HEK293 (cell line): Measurements from ENCODE around the gene PDE6B.

ENCODE experiments used
- CTCF ChIA-PET: fragments of 350-600 bp; formaldehyde crosslinking; extraction: SDS; loops from one replicate; lab custom pipeline; 2021; ENCODE audit warnings: antibody characterized with exemption; lab: Yijun Ruan, JAX
- POLR2A ChIA-PET: fragments of 300-600 bp; formaldehyde crosslinking; extraction: SDS; loops from one replicate; lab custom pipeline; 2020; ENCODE audit warnings: antibody characterized with exemption, inconsistent platforms; lab: Yijun Ruan, JAX
- H3K27ac ChIP-seq: fragments of 200-500 bp; sonication (Bioruptor generic); 2 replicates; pipeline ENCODE4 v1.5.1; 2014; ENCODE audit warnings: low read depth, low read length, control low read depth, inconsistent platforms; ENCODE audit errors: extremely low read depth
- H3K36me3 ChIP-seq, 2 experiments: fragments of 200-500 bp in 1 of 2; sonication (Bioruptor generic) in 1 of 2; 1 replicate in 1 of 2; 2 replicates in 1 of 2; pipeline ENCODE4 v1.5.1; 2014 to 2017; ENCODE audit warnings: inconsistent platforms in 2 of 2, low read length in 2 of 2; ENCODE audit not compliant: control insufficient read depth in 2 of 2, insufficient read depth in 1 of 2
- H3K4me1 ChIP-seq: fragments of 200-500 bp; sonication (Bioruptor generic); 2 replicates; pipeline ENCODE4 v1.5.1; 2014; ENCODE audit warnings: mild to moderate bottlenecking, low read length, inconsistent platforms; ENCODE audit not compliant: control insufficient read depth, insufficient read depth
- H3K4me3 ChIP-seq: 2 replicates; pipeline ENCODE4 v1.5.1; 2011; ENCODE audit warnings: low read depth, mild to moderate bottlenecking, control low read depth, low read length, moderate library complexity
- H3K9me3 ChIP-seq: fragments of 200-500 bp; sonication (Bioruptor generic); 2 replicates; pipeline ENCODE4 v1.5.1; 2014; ENCODE audit warnings: low read depth, low read length, inconsistent platforms; ENCODE audit not compliant: control insufficient read depth, insufficient read depth
- BCL11B ChIP-seq: fragments of 450-650 bp; formaldehyde crosslinking; IDR thresholded peaks from 2 replicates; pipeline ENCODE4 v1.5.1; 2016; ENCODE audit warnings: low read depth, missing biosample characterization, missing genetic modification characterization
- FEZF1 ChIP-seq: fragments of 450-650 bp; formaldehyde crosslinking; IDR thresholded peaks from 2 replicates; pipeline ENCODE4 v1.5.1; 2016; ENCODE audit warnings: missing biosample characterization, missing genetic modification characterization
- HOXA7 ChIP-seq: sonication (generic); formaldehyde crosslinking; IDR thresholded peaks from 2 replicates; pipeline ENCODE4 v1.8.1; 2022; ENCODE audit warnings: missing genetic modification reagents, borderline replicate concordance
- KLF16 ChIP-seq: fragments of 450-650 bp; formaldehyde crosslinking; IDR thresholded peaks from 2 replicates; pipeline ENCODE4 v1.5.1; 2017; ENCODE audit warnings: missing biosample characterization, missing genetic modification characterization
- KLF9 ChIP-seq: fragments of 450-650 bp; formaldehyde crosslinking; IDR thresholded peaks from 2 replicates; pipeline ENCODE4 v1.5.1; 2016; ENCODE audit warnings: missing biosample characterization, missing genetic modification characterization, low read depth
- YY2 ChIP-seq: fragments of 450-650 bp; formaldehyde crosslinking; IDR thresholded peaks from 2 replicates; pipeline ENCODE4 v1.5.1; 2016; ENCODE audit warnings: missing biosample characterization, missing genetic modification characterization
- ZNF121 ChIP-seq: fragments of 450-650 bp; formaldehyde crosslinking; IDR thresholded peaks from 2 replicates; pipeline ENCODE4 v1.5.1; 2016; ENCODE audit warnings: missing biosample characterization, missing genetic modification characterization
- ZNF132 ChIP-seq: fragments of 450-650 bp; formaldehyde crosslinking; IDR thresholded peaks from 2 replicates; pipeline ENCODE4 v1.5.1; 2017; ENCODE audit warnings: missing biosample characterization, missing genetic modification characterization, borderline replicate concordance
- ZNF146 ChIP-seq: fragments of 450-650 bp; formaldehyde crosslinking; IDR thresholded peaks from 2 replicates; pipeline ENCODE4 v1.5.1; 2016; ENCODE audit warnings: missing biosample characterization, missing genetic modification characterization
- ZNF148 ChIP-seq: fragments of 450-650 bp; formaldehyde crosslinking; IDR thresholded peaks from 2 replicates; pipeline ENCODE4 v1.5.0; 2017; ENCODE audit warnings: missing biosample characterization, missing genetic modification characterization, borderline replicate concordance
- ZNF157 ChIP-seq: fragments of 450-650 bp; formaldehyde crosslinking; IDR thresholded peaks from 2 replicates; pipeline ENCODE4 v1.5.1; 2016; ENCODE audit warnings: missing biosample characterization, missing genetic modification characterization
- ZNF19 ChIP-seq: fragments of 450-650 bp; formaldehyde crosslinking; IDR thresholded peaks from 2 replicates; pipeline ENCODE4; 2016; ENCODE audit warnings: missing biosample characterization, missing genetic modification characterization, low read depth
- ZNF274 ChIP-seq, 2 experiments: fragments of 200-500 bp in 1 of 2; fragments of 450-650 bp in 1 of 2; sonication (Bioruptor generic) in 1 of 2; formaldehyde crosslinking in 1 of 2; IDR thresholded peaks; 2 replicates each; pipeline versions ENCODE4 v1.5.1 to v1.6.1; 2014 to 2016; ENCODE audit warnings: borderline replicate concordance in 1 of 2, inconsistent platforms in 1 of 2, low read length in 1 of 2, missing biosample characterization in 1 of 2, missing genetic modification characterization in 1 of 2
- ZNF391 ChIP-seq: fragments of 450-650 bp; formaldehyde crosslinking; IDR thresholded peaks from 2 replicates; pipeline ENCODE4 v1.5.1; 2016; ENCODE audit warnings: low read depth, missing biosample characterization, missing genetic modification characterization, borderline replicate concordance
- ZNF394 ChIP-seq: fragments of 450-650 bp; formaldehyde crosslinking; IDR thresholded peaks from 2 replicates; pipeline ENCODE4 v1.5.1; 2016; ENCODE audit warnings: missing biosample characterization, missing genetic modification characterization, mild to moderate bottlenecking, moderate library complexity, borderline replicate concordance
- ZNF501 ChIP-seq: fragments of 450-650 bp; formaldehyde crosslinking; IDR thresholded peaks from 2 replicates; pipeline ENCODE4 v1.5.1; 2016; ENCODE audit warnings: missing biosample characterization, missing genetic modification characterization
- ZNF530 ChIP-seq: fragments of 450-650 bp; formaldehyde crosslinking; IDR thresholded peaks from 2 replicates; pipeline ENCODE4 v1.5.1; 2016; ENCODE audit warnings: low read depth, missing biosample characterization, missing genetic modification characterization
- ZNF664 ChIP-seq: fragments of 450-650 bp; formaldehyde crosslinking; IDR thresholded peaks from 2 replicates; pipeline ENCODE4 v1.5.1; 2016; ENCODE audit warnings: missing biosample characterization, missing genetic modification characterization
- ZSCAN30 ChIP-seq: fragments of 450-650 bp; IDR thresholded peaks from 2 replicates; pipeline ENCODE4 v1.5.1; 2018; ENCODE audit warnings: missing biosample characterization, mild to moderate bottlenecking, missing genetic modification characterization, moderate library complexity
- TF ChIP-seq, protein P1 (sequence below): fragments of 450-650 bp; formaldehyde crosslinking; IDR thresholded peaks from 2 replicates; pipeline ENCODE4 v1.5.1; 2016; ENCODE audit warnings: missing biosample characterization, missing genetic modification characterization
- TF ChIP-seq, protein P2 (sequence below): fragments of 450-650 bp; formaldehyde crosslinking; IDR thresholded peaks from 2 replicates; pipeline ENCODE4 v1.5.1; 2016; ENCODE audit warnings: missing biosample characterization, missing genetic modification characterization
- TF ChIP-seq, protein P3 (sequence below): fragments of 450-650 bp; formaldehyde crosslinking; IDR thresholded peaks from 2 replicates; pipeline ENCODE4 v1.5.1; 2016; ENCODE audit warnings: missing biosample characterization, missing genetic modification characterization
- TF ChIP-seq, protein P4 (sequence below): fragments of 450-650 bp; formaldehyde crosslinking; IDR thresholded peaks from 2 replicates; pipeline ENCODE4 v1.5.1; 2016; ENCODE audit warnings: missing biosample characterization, missing genetic modification characterization

PDE6B gene

GRCh38 chr4:663438-664428 lies 38.4 kb downstream of the PDE6B start:
- ChIA-PET CTCF (no interaction called here), POLR2A (interaction anchor here (0.6 to 1.1 kb wide), 2 partner anchors 10 to 48 kb away, joined by 3 to 4 read pairs; partner anchors contain the start of genes ATP5ME and MYL5)
- Histone ChIP-seq H3K27ac (no peak overlapping the region), H3K9me3 (no peaks in the 10 kb centered on the region), H3K36me3 (no peaks in the 10 kb centered on the region)
- TF ChIP-seq YY2 (tag by site-specific recombination) (no peak), ZNF19 (tag by site-specific recombination) (no peak), ZSCAN30 (tag by site-specific recombination) (no peak), ZNF148 (tag by site-specific recombination) (no peak), ZNF132 (no peak)
- TF ChIP-seq, protein P1, sequence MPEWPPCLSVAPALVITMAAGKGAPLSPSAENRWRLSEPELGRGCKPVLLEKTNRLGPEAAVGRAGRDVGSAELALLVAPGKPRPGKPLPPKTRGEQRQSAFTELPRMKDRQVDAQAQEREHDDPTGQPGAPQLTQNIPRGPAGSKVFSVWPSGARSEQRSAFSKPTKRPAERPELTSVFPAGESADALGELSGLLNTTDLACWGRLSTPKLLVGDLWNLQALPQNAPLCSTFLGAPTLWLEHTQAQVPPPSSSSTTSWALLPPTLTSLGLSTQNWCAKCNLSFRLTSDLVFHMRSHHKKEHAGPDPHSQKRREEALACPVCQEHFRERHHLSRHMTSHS: no peak
- TF ChIP-seq, protein P2, sequence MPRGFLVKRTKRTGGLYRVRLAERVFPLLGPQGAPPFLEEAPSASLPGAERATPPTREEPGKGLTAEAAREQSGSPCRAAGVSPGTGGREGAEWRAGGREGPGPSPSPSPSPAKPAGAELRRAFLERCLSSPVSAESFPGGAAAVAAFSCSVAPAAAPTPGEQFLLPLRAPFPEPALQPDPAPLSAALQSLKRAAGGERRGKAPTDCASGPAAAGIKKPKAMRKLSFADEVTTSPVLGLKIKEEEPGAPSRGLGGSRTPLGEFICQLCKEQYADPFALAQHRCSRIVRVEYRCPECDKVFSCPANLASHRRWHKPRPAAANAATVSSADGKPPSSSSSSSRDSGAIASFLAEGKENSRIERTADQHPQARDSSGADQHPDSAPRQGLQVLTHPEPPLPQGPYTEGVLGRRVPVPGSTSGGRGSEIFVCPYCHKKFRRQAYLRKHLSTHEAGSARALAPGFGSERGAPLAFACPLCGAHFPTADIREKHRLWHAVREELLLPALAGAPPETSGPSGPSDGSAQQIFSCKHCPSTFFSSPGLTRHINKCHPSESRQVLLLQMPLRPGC (tag by site-specific recombination): no peak
- TF ChIP-seq, all 188 proteins: peak for 0
- Histone ChIP-seq H3K4me1 (no peaks in the 10 kb centered on the region), H3K4me3 (no peak overlapping the region)

DNA sequence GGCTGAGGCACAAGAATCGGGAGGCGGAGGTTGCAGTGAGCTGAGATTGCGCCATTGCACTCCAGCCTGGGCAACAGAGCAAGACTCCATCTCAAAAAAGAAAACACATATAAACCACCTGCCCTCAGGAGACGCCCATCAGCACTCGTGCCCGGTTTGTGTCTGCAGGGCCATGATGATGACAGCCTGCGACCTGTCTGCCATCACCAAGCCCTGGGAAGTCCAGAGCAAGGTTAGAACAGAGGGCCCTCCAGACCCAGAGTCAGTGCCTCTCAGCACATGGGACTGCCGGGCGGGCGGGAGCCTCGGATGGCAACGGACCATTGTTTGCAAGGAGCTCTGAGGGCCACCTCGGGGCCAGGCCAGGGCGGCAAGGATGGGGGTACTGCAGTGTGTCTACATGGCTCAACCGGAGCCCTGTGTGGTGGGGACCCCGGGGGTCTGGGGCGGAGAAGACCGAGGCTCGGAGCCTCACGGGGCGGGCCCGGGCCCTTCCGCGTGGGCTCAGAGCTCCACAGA lies 39.4 kb downstream of the PDE6B start:
- Histone ChIP-seq H3K9me3 (no peaks in the 10 kb centered on the region), H3K36me3 (no peaks in the 10 kb centered on the region), H3K4me3 (no peak overlapping the region), H3K27ac (no peak overlapping the region), H3K4me1 (no peaks in the 10 kb centered on the region)
- ChIA-PET POLR2A (interaction anchor here (0.6 kb wide), 1 partner anchor 49 kb away, joined by 3 read pairs; no protein-coding TSS in a partner anchor), CTCF (no interaction called here)
- TF ChIP-seq ZNF274 (IDR thresholded peaks at IDR 0.05; ENCODE audit: low read length) (no peak), ZNF274 (tag by site-specific recombination; IDR thresholded peaks at IDR 0.05; ENCODE audit: borderline replicate concordance) (no peak), ZNF664 (tag by site-specific recombination) (no peak), BCL11B (no peak), ZNF391 (no peak), ZNF146 (tag by site-specific recombination) (no peak), ZNF394 (tag by site-specific recombination) (no peak), HOXA7 (CRISPR knock-in tag) (no peak), FEZF1 (tag by site-specific recombination) (no peak), ZNF157 (tag by site-specific recombination) (no peak), ZNF501 (no peak), KLF16 (tag by site-specific recombination) (no peak), ZNF530 (tag by site-specific recombination) (no peak), ZNF121 (tag by site-specific recombination) (no peak), KLF9 (tag by site-specific recombination) (no peak)
- TF ChIP-seq, protein P3, sequence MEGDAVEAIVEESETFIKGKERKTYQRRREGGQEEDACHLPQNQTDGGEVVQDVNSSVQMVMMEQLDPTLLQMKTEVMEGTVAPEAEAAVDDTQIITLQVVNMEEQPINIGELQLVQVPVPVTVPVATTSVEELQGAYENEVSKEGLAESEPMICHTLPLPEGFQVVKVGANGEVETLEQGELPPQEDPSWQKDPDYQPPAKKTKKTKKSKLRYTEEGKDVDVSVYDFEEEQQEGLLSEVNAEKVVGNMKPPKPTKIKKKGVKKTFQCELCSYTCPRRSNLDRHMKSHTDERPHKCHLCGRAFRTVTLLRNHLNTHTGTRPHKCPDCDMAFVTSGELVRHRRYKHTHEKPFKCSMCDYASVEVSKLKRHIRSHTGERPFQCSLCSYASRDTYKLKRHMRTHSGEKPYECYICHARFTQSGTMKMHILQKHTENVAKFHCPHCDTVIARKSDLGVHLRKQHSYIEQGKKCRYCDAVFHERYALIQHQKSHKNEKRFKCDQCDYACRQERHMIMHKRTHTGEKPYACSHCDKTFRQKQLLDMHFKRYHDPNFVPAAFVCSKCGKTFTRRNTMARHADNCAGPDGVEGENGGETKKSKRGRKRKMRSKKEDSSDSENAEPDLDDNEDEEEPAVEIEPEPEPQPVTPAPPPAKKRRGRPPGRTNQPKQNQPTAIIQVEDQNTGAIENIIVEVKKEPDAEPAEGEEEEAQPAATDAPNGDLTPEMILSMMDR (tag by site-specific recombination): no peak
- TF ChIP-seq, protein P4, sequence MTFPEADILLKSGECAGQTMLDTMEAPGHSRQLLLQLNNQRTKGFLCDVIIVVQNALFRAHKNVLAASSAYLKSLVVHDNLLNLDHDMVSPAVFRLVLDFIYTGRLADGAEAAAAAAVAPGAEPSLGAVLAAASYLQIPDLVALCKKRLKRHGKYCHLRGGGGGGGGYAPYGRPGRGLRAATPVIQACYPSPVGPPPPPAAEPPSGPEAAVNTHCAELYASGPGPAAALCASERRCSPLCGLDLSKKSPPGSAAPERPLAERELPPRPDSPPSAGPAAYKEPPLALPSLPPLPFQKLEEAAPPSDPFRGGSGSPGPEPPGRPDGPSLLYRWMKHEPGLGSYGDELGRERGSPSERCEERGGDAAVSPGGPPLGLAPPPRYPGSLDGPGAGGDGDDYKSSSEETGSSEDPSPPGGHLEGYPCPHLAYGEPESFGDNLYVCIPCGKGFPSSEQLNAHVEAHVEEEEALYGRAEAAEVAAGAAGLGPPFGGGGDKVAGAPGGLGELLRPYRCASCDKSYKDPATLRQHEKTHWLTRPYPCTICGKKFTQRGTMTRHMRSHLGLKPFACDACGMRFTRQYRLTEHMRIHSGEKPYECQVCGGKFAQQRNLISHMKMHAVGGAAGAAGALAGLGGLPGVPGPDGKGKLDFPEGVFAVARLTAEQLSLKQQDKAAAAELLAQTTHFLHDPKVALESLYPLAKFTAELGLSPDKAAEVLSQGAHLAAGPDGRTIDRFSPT: no peak
